HG02588 (cell line): ENCODE results near the gene TNFRSF9.
"Not testable (repeated sequence)": the region's sequence is repeated elsewhere in the genome, so short reads cannot be mapped to it uniquely, and the experiment has no call there.

Experiments
- ATAC-seq: cut with Tn5 transposase; IDR thresholded peaks from one replicate; pipeline ENCODE4 v1.9.1; 2021; ENCODE audit warnings: mild to moderate bottlenecking, moderate library complexity; ENCODE audit not compliant: unreplicated experiment

The TNFRSF9 gene

GRCh38 chr1:7921796-7922195 is 18.8 kb downstream of the TNFRSF9 start:
- no peak for ATAC-seq

- no peak for ATAC-seq
These were observed 20.8 kb downstream of the TNFRSF9 start for GRCh38 chr1:7919880-7920279.

DNA sequence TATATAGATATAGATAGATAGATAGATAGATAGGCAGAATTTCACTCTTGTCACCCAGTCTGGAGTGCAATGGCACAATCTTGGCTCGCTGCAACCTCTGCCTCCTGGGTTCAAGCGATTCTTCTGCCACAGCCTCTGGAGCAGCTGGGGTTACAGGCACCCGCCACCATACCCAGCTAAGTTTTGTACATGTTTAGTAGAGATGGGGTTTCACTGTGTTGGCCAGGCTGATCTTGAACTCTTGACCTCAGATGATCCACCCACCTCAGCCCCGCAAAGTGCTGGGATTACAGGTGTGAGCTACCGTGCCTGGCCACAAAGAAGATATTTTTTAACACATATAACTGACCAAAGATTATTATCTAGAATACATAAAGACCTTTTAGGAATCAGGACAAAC is 22.7 kb downstream of the TNFRSF9 start:
- not testable (repeated sequence) for ATAC-seq

GRCh38 chr1:7916501-7916830 is 24.2 kb downstream of the TNFRSF9 start:
- ATAC-seq: no peak

DNA sequence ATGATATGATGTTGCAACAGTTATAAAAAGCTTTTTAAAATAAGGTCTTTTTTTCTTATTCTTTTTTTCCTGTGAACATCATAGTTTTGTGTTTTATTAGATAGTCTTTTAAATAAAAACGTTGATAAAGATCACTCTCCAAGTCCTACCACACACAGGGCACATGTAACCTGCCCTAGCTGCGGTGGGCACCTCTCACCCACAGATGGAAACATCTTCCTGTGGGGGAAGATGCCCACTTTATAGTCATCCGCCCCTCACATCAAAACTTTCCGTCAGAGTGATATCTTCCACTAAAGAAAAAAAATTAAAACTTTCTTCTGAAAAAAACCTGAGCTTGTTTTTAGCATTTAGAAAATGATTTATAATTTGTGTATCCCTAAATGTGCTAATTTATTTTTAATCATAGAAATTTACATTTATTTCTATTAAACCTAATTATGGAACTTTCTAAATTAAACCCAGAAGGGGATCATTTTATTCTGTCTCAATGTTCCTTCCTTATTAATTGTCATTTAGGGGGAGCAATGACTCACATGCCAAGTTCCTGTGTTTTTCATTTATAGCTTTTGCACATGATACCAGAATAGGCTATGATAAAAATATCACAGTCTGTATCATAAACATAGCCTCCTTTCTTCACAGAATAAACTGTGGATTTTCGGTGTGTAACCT is 24.7 kb downstream of the TNFRSF9 start:
- ATAC-seq: no peak

- ATAC-seq: no peak
These were observed 27.7 kb downstream of the TNFRSF9 start for GRCh38 chr1:7912743-7913557.

DNA sequence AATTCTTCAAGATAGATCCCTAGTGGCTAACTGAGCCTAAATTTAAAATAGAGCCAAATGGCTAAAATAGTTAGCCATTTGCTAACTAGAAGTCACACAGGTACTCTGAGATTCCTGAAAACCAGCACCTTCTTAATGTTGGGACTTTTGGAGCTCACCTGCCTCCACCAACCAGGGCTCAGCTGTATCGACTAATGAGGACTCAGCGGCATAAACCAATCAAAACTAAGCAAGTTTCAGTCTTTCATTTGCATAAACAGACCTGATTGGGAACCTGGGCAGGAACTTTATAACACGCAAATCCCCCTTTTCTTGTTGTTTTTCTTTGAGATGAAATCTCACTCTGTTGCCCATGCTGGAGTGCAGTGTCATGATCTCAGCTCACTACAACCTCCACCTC is 28.5 kb downstream of the TNFRSF9 start:
- no peak for ATAC-seq

DNA sequence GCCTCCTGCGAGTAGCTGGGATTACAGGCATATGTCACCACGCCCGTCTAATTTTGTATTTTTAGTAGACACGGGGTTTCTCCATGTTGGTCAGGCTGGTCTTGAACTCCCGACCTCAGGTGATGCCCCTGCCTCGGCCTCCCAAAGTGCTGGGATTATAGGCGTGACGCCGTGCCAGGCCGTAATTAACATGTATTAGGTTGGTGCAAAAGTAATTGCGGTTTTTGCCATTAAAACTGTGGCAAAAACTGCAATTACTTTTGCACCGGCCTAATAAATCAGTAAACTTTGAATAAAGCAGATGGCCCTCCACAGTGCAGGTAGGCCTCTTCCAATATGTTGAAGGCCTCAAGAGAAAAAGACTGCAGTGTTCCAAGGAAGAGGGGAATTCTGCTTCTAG is 35.4 kb downstream of the TNFRSF9 start:
- ATAC-seq: no peak

GRCh38 chr1:7902478-7903085 is 38.1 kb downstream of the TNFRSF9 start:
- ATAC-seq: no peak

GRCh38 chr1:7899741-7900140 is 40.9 kb downstream of the TNFRSF9 start:
- no peak for ATAC-seq

- no peak for ATAC-seq
These were observed 41.7 kb downstream of the TNFRSF9 start for GRCh38 chr1:7898962-7899361.

GRCh38 chr1:7896994-7897393 is 43.6 kb downstream of the TNFRSF9 start:
- no peak for ATAC-seq

GRCh38 chr1:7893529-7894180 is 47.0 kb downstream of the TNFRSF9 start:
- ATAC-seq: no peak

- no peak for ATAC-seq
These were observed 48.8 kb downstream of the TNFRSF9 start for GRCh38 chr1:7891804-7892203.

DNA sequence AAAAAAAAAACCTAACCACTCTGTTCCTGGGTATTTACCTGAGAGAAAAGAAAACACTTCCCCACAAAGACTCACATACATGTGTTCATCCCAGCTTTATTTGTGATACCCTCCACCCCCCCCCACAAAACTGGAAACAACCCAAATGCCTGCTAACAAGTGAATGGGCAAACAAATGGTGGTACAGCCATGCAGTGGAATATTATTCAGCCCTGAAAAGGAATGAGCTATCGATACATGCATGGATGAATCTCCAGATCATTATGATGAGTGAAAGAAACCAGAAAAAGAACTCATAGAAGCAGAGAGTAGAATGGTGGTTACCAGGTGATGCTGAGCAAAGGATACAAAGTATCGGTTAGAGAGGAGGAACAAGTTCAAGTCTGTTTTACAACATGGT is 49.8 kb downstream of the TNFRSF9 start:
- ATAC-seq: no peak

DNA sequence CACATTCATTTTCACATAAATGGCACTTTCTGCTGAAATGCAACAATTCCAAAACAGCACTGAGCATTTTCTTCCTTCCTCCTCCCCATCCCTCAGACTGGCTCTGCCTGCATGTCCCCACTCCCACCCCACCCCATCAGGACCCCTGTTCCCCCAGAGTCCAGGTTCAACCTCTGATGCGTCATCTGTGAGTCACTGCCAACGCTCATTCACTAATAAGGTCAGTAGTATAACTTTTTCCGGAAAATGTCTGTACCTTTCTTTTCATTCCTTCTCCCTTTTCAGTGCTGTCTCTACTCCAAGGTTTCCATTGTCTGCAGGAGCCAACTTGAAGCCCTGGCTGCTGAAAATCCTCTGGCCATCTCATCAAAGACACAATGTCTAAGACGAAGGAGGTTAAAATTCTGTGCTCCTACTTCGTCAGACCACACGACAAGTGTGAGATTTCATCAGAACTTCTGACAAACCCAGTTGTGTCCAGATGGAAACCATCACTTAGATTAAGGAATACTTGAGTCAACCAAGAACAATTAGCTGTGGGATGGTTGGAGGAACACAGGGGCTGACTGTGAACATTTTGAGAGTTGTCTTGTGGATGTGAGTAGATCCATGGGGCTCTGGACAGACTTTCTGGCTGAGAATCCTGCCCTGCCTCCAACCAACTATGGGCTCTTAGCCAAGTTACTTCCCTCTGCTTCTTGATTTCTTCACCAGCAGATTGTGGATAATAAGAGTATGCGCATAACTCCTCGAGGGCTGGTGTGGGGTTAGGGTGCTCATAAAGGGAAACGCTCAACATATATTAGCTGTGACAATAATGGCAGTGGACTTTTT is 52.2 kb downstream of the TNFRSF9 start:
- no peak for ATAC-seq

GRCh38 chr1:7886405-7886745 is 54.3 kb downstream of the TNFRSF9 start:
- ATAC-seq: no peak

DNA sequence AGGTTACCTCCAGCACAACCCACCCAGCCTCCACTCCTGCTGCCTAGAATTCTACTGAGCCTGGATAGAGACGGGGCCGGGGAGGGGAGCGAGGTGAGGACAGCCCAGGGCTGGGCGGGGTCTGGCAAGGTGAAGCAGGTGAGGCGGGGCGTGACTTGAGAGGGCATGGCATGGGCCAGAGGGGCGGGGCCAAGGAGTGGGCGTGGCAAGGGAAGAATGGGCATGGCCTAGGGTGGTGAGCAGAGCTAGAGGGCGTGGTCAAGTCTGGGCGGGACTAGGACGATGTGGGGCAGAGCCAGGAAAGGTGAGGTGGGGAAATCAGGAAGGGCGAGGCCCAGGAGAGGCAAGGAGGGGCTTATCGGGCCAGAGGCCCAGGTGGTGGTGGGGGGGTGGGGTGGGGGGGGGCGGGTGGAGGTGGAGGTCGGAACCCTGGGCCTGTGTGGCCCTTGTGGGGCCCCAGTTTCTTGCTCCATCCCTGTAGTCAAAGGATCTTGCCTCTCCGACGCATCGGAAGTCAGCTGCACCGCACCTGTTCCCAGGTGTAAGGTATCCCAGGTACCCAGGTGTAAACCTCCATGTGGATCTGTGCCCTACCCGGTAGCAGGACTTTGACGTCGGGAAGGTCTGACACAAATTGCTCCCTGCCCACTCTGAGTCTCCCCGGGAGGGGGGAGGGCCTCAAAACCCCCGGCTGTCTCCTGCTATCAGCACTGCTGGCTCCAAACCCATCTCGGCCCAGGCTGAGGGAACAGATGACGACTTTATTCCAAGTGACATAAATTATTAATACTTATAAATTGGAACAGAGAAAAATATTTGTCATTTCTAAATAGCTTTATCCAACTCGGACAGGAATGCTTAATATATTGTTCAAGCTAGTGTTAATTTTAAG is 54.9 kb downstream of the TNFRSF9 start:
- no peak for ATAC-seq

GRCh38 chr1:7884757-7885156 is 55.9 kb downstream of the TNFRSF9 start:
- ATAC-seq: no peak

- ATAC-seq: no peak
These were observed 61.4 kb downstream of the TNFRSF9 start for GRCh38 chr1:7879228-7879627.
